ENCODE results near the gene EIF4E2. TPM values are rescaled to one million over a fixed set of nuclear protein-coding genes. Genes with fewer than 3 reads are reported as not detected.
"Not testable (repeated sequence)": the region's sequence is repeated elsewhere in the genome, so short reads cannot be mapped to it uniquely, and the experiment has no call there.

Gene EIF4E2
- total RNA-seq, 2 experiments from 2014 or later = 69.5 to 71.8 TPM

DNA sequence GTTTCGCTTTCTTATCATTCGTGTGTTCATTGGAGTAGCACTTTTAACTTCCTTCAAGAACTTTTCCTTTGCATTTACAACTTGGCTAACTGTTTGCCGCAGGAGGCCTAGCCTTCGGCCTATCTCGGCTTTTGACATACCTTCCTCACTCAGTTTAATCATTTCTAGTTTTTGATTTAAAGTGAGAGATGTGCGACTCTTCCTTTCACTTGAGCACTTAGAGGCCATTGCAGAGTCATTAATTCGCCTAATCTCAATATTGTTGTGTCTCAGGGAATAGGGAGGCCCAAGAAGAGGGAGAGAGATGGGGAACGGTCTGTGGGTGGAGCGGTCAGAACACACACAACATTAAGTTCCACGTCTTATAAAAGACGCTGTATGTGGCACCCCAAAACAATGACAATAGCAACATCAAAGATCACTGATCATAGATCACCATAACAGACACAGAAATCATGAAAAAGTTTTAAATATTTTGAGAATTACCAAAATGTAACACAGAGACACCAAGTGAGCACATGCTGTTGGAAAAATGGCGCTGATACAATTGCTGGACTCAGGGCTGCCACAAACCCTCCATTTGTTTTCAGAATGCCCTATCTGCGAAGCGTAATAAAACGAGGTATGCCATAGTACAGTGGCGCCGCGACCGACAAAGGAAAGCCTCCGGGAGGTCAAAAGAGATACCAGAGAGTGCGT lies 685 bp upstream of the EIF4E2 start:
- CTCF ChIA-PET = no interaction called here
- POLR2A ChIA-PET = no interaction called here

DNA sequence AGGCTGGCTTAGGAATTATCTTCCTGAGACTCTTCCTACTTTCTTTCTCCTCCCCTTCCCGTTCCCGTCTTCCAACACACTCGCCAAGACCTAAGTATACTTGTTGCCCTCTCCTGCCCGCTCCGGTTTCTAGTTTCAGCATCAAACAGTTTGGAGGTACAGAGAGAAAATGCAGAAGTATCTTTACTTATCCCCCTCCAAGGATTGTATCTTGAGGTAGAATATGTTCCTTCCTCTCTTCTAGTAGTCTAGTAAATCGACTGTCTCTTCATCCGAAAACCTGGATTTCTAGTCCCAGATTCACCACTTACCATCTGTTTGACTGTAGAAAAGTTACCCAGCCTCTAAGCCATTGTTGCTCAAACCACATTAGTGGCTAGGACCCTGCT lies 755 bp downstream of the EIF4E2 start:
- ChIA-PET CTCF (interaction anchor here (0.8 to 1.0 kb wide), 3 partner anchors 11 to 28 kb away, joined by 3 read pairs; no protein-coding TSS in a partner anchor), POLR2A (interaction anchor here (1.0 kb wide), 1 partner anchor 509 kb away, joined by 3 read pairs; the partner anchor contains the start of gene INPP5D)

DNA sequence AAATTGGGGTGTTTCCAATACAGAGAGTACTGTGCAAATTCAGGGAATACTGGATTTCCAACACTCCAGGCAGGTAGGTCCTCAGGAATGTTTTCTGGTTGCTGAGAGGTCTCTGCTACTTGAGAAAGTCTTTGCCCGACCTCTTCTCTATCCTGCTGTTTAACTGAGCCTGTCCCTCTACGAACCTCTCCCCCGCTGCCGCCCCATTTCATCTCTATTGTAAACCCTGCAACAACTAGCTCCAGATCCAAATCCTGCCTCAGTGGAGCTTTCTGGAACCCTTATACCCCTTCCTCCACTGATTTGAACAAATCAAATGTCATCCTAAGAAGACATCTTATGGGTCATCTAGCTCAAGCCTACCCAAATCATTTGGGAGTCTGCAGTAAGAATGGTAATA lies 1.3 kb downstream of the EIF4E2 start:
- CTCF ChIA-PET = interaction anchor here (1.0 kb wide), 1 partner anchor 11 kb away, joined by 3 read pairs; no protein-coding TSS in a partner anchor
- POLR2A ChIA-PET = no interaction called here

DNA sequence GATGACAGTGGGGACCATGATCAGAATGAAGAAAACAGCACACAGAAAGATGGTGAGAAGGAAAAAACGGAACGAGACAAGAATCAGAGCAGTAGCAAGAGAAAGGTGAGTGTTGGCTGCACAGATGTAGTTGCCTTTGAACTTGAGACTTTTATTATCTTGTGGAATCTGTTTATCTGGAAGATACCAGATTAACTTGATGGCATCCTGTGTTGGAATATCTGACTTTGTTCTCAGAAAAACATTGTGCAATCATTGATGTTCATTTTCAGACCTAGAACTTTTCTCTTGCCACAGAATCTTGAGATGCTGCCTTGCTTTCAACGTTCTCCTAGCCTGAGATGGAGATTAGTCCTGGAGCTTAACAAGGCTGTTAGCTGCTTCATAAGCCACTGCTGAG lies 5.9 kb downstream of the EIF4E2 start:
- POLR2A ChIA-PET = no interaction called here
- CTCF ChIA-PET = no interaction called here

DNA sequence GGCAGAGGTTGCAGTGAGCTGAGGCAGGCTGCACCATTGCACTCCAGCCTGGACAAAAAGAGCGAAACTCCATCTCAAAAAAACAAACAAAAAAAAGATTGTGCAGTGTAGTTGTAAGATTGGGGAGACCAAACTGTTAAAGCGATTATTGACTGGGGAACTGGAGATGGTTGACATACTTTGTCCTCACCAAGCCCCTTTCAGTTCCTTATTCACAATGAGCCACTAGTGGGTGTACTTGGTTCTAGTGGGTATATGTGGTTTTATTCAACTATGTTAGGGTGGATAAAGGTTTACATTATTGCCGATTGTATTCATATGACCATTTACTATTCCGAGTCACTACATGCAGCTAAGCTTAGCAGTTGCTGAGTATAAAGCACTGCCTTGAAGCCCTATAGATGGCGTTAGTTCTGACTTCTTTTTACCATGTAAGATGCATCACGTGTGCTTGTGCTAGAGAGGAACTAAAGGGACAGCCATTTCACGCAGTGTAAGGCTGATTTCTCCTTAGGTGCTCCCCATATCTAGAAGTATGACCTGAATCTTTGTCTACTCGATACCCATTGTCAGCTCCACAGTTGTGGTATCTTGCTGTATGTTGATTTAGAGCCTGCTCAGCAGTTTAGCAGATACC lies 12.1 kb downstream of the EIF4E2 start:
- ChIA-PET POLR2A (no interaction called here), CTCF (interaction anchor here (0.8 to 1.5 kb wide), 4 partner anchors 8 to 40 kb away, joined by 3 read pairs; no protein-coding TSS in a partner anchor)

DNA sequence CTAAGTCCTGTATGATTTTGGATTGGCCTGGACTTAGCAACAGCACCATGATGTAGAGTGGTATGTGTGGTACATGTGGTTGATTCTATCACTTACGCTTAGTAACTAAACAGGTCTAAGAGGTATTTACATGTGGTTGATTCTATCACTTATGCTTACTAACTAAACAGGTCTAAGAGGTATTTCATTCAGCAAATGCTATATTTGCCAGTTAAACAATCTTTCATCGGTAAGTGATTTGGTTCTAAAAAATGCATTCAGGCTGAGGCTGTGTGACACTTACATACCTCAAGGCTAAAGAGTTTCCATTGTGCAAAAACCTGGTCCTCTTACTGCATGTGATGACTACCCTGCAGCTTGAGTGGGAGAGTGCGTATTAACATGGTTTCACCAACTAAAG lies 13.1 kb downstream of the EIF4E2 start:
- CTCF ChIA-PET = interaction anchor here (0.6 to 1.5 kb wide), 4 partner anchors 9 to 137 kb away, joined by 3 read pairs; no protein-coding TSS in a partner anchor
- POLR2A ChIA-PET = no interaction called here

DNA sequence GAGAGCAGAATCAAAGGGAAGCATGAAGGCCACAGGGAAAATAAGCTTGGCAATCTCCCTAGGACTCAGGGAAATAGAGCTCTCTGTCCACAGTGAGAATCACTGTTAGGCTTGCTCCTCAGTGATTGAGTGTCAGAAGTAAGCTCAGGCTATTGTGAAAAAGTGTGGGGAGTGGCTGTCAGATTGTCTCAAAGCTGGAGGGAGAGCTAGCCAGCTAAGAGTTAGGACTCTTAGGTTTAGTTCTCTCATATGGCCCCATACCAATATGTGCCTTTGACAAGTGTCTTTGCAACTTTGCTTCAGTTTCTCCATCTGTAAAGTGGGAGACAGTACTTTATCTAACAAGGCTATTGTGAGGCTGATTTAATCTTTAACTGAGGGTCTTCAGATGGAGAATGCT lies 17.2 kb downstream of the EIF4E2 start:
- ChIA-PET POLR2A (no interaction called here), CTCF (no interaction called here)

DNA sequence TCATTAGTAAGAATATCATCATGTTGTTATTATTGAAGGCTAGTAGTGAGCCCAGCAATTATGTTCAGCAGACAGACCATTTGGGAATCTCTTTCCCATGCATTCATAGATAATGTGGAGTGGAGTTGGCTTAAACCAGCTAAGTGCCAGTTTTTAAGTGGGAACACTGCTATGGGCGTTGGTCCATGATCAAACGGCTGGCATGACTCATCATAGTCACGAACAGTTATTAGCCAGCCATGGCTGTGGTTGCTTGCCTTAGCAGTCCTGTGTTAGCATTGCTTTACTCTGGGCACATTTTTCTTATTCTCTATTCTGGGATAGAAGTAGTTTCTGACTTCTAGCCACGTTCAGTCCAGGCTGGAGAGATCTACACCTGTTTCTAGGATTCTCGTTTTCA lies 17.7 kb downstream of the EIF4E2 start:
- CTCF ChIA-PET = no interaction called here

DNA sequence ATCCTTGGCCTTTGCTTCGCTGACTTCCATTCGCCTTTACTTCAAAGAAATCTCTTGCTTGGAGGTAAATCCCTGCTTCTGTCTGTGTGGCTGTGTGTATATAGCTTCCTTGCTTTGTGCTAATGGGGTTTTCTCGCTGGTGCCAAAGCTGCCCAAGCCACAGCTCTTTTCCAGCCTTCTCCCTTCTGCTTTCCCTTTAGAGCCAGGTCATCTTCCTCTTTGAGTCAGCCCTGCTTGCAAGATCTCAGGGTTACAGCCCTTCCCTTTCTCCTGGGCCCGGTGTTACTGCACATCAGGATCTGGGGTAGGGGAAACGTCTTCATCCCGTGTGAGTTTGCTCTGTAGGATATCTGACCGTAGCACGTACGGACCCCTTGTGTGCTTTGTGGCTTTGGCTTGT lies 19.1 kb downstream of the EIF4E2 start:
- CTCF ChIA-PET = no interaction called here
- POLR2A ChIA-PET = no interaction called here

More for the DNA sequence above, 17.7 kb downstream of the EIF4E2 start:
- POLR2A ChIA-PET = no interaction called here

DNA sequence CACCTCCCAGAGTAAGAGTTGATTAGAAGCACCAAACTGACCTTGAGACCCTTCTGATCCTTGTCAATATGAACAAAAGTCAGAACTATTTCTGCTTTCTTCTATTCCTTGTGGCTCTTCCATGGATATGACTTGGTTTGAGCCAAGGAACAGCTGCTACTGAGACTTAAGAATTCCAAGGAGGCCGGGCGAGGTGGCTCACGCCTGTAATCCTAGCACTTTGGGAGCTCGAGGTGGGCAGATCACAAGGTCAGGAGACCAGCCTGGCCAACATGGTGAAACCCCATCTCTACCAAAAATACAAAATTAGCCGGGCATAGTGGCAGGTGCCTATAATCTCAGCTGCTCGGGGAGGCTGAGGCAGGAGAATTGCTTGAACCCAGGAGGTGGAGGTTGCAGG lies 20.0 kb downstream of the EIF4E2 start:
- POLR2A ChIA-PET, CTCF ChIA-PET: not testable (repeated sequence)

DNA sequence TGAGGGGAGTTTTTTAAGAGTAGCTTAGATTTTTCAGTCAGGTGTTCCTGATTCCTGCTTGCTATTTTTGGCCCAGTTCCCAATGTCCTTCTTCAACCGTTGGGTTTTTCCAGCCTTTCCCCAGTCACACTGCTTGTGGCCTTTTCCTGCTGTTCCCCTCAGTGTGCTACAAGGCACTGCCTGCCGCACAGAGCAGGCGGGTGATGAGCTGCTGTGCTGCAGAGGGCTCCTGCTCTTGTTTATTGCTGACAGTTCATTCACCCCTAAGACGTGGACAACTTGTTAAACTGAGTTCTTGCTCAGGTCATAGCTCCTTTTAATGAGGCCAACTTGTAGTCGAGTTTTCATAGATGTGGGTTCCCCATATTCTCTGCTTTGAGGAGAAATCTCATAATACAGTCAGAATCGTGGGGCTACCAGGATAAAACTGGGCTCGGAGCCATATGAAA lies 20.6 kb downstream of the EIF4E2 start:
- ChIA-PET CTCF (no interaction called here), POLR2A (no interaction called here)

DNA sequence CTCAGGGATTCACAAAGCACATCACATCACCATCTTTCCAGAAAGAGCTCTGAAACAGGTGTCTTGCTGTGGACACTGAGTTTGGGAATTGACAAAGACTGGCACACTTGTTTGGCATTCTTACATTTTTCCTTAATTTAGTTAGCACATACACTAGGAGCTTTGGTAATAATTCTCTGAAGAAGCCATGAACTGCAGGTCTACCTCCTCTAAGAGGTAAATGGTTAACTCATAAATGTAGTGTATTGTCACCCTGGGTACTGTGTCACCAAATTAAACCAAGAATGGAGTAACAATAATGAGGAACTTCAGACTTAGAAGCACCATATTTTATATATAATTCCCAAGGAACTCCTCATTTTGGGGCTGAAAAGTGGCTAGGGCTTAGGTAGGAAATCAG lies 22.6 kb downstream of the EIF4E2 start:
- ChIA-PET CTCF (interaction anchor here (1.4 kb wide), 1 partner anchor 10 kb away, joined by 3 read pairs; no protein-coding TSS in a partner anchor), POLR2A (no interaction called here)

DNA sequence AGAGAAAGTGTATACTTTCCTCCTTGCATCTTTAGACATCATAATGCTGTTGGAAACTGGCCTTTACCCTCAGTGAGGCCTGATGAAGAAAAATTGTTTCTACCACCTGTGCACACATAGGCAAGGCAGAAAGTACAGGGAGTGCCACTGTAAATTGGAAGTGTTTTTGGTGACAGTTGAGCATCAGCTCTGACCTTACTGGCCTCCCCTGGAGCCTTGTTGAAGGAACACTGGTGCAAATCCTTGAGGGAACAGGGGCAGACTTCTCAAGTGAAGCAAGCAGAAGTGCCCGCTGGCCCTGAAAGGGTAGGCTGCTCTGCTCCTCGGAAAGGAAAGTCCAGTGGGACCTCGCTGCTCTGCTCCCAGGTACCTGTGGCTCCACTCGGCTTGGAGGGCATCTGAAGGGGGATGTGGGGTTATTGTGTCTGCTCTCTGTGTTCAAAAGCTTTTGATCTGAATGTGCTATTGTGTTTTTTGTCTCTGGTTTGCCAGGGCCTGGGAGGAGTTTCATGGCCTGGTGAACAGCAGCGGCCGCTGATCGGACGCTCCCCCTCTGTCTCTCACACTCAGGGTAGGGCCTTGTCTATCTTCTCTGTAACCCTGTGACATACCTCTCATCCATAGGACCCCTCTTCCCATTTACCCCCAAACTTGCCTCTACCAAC lies 23.4 kb downstream of the EIF4E2 start:
- ChIA-PET CTCF (no interaction called here), POLR2A (no interaction called here)

DNA sequence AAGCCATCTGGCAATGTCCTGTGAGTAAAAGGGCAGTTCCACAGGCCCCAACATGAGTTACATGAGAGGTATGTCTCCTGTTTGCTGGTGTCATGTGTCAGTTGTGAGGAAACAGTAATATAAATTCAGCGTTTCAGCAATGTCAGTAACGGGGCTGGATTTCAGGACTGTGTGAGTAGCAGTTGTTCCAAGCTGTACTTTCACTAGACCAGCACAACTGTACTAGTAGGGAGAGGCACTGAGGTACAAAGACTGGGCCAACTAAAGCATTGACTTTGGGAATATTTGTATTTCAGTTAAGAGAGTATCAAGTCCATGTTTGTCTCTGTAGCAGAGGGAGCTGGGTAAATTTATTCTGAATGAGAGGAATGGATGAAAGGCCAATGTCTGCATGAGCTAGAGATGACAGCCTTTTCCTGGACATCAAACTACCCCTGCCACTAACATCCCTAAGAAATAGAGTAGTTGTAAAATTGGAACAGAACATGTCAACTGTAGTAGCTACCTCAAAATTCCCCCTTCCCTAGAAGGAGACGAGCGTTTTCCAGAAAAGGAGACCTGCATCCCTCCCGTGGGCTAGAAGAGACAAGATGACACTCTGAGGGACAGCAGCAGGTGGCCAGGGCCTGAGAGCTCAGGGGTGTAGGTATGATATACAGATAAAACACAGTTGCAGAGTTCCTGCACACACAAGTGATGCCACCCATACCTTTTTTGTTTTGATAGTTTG lies 24.4 kb downstream of the EIF4E2 start:
- ChIA-PET CTCF (interaction anchor here (0.9 kb wide), 1 partner anchor 9 kb away, joined by 4 read pairs; no protein-coding TSS in a partner anchor), POLR2A (no interaction called here)

DNA sequence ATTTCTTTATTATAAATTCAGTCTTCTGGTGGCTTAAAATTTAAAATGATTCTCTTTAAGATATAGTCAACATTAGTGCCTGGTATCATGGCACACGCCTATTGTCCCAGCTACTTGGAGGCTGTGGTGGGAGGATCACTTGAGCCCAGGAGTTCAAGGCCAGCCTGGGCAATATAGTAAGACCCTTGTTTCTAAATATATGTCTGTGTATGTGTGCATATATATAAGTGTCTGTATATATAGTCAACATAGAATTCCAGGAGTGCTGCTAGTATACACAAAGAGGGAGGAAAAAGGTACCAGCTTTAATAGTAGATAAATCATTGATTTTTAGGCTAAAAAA lies 24.9 kb downstream of the EIF4E2 start:
- ChIA-PET POLR2A (no interaction called here), CTCF (interaction anchor here (0.9 kb wide), 1 partner anchor 8 kb away, joined by 4 read pairs; no protein-coding TSS in a partner anchor)

DNA sequence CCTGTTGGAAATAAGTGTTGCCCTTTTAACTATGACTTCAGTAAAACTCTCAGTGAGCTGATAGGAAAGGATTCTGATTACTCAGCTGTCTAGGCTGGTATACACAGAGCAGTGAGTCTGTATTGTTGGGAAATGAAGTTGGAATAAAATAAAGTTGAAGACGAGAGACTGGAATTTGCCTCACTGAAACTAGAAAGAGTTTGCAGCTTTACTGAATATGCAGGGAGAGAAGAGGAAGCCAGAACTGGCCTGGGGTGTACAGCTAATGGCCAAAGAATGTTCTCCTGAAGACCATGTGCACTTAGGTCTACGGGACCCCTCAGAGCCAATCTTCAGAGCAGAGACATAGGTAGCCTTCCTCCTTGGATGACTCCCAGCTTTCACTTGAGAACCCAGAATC lies 26.5 kb downstream of the EIF4E2 start:
- ChIA-PET POLR2A (no interaction called here), CTCF (no interaction called here)

DNA sequence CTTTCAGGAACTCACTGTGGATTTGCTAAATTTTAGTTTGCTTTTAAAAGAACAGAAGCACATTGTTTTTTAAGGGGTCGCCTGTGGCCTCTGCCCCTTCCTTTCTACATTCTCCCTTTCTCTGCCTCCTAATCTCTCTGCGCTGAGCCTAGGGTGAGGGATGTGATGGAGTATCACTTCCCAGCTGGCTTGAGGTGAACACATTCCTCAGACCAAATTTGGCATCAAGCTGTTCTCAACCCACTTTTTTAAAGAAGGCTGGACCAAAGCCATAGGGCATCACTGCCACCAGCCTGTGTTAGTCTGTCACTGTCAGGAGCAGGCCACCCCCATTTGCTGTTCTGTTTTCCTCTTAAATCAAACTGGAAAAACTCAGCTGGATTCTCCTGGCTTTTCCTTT lies 27.4 kb downstream of the EIF4E2 start:
- POLR2A ChIA-PET = no interaction called here

DNA sequence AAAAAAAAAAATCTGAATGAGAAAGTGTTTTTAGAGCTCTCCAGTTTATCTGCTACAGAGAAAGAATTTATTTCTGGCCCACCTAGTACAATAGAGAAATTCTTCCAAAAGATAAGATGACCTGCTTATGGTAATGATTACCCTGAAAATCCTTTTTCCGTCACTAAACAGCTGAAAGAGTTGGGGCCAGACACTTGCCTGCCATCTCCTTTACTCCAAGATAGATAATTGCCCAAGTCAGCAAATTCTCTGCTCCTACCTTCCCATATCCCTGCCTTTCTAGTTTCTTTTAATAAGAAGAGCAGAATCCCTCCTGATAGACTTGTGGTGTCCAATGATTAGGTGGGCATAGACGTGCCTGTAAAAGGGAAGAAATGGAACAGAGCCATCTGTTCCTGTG lies 28.1 kb downstream of the EIF4E2 start:
- POLR2A ChIA-PET = no interaction called here
- CTCF ChIA-PET = no interaction called here

More for the DNA sequence above, 27.4 kb downstream of the EIF4E2 start:
- CTCF ChIA-PET = no interaction called here

DNA sequence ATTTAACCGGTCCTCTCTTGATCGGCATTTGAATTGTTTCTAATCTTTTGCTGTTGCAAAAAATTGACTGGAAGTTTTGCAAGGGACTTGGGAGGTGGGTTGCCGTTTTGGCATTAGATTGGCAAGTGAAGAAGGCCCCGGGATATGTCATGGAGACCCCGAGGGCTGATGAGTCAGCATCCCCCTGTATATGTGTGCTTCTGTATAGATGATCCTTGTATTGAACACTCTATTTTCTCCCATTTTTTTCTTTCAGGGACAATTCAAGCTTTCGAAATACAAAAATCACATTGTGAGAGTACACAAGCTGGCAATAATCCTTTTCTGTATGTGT lies 30.1 kb downstream of the EIF4E2 start:
- CTCF ChIA-PET = no interaction called here

DNA sequence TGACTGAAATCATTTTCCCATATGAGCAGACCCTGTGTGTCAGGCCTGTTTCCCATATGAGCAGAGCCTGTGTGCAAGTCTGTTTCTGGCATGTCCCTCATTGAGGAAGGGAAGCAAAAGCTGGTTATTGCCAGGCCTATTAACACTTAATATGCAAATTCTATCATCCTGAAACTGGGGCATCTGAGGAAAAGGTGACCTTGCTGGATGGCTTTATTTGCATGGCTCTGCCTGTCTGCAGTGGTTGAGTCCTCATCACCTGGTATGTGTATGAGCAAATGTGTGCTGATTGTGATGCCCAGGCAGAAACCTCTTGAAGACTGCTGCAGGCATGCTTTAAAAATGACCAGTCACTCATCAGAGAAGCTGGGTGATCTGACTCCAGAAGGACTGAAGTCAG lies 31.2 kb downstream of the EIF4E2 start:
- POLR2A ChIA-PET = no interaction called here

More for the DNA sequence above, 30.1 kb downstream of the EIF4E2 start:
- POLR2A ChIA-PET = no interaction called here

More for the DNA sequence above, 31.2 kb downstream of the EIF4E2 start:
- CTCF ChIA-PET = no interaction called here
